Sigmoid colon (tissue), 7 donors: ENCODE results near the gene GPD1. TPM values are rescaled to one million over a fixed set of nuclear protein-coding genes. Genes with fewer than 3 reads are reported as not detected.

Source experiments
- DNase-seq: peaks from one replicate; pipeline ENCODE4 v3.0.0-alpha.2; 2019
- H3K27ac ChIP-seq, 4 donors: fragments of 200-600 bp; sonication (generic); one replicate each; pipeline ENCODE4 v1.5.1; 2016 to 2019; ENCODE audit warnings: mild to moderate bottlenecking in 1 of 4
- H3K27me3 ChIP-seq, 3 donors: fragments of 200-600 bp; sonication (generic); one replicate each; pipeline ENCODE4 v1.5.1; 2019; ENCODE audit warnings: mild to moderate bottlenecking in 1 of 3
- H3K36me3 ChIP-seq, 4 donors: fragments of 200-600 bp; sonication (generic); one replicate each; pipeline ENCODE4 v1.5.1; 2016 to 2019
- H3K4me1 ChIP-seq, 4 donors: fragments of 200-600 bp; sonication (generic); one replicate each; pipeline ENCODE4 v1.5.1; 2017 to 2019
- H3K4me3 ChIP-seq, 4 donors: fragments of 200-600 bp; sonication (generic); one replicate each; pipeline ENCODE4 v1.5.1; 2017 to 2019; ENCODE audit warnings: mild to moderate bottlenecking in 2 of 4, moderate library complexity in 1 of 4
- H3K9me3 ChIP-seq, 4 donors: fragments of 200-600 bp in 3 of 4; sonication (generic) in 3 of 4; one replicate each; pipeline versions ENCODE4 v1.5.1 to v1.6.1; 2013 to 2019
- CTCF ChIP-seq, 4 experiments: fragments of 450-650 bp in 3 of 4; fragments of 200-600 bp in 1 of 4; IDR thresholded peaks; one replicate each; pipeline ENCODE4 v1.5.1; 2016 to 2019; ENCODE audit warnings: antibody characterized with exemption in 4 of 4, mild to moderate bottlenecking in 3 of 4, moderate library complexity in 2 of 4
- EP300 ChIP-seq, 4 donors: sonication (generic); formaldehyde crosslinking; IDR thresholded peaks; one replicate each; pipeline ENCODE4 v1.6.1; 2017; ENCODE audit warnings: antibody characterized with exemption in 4 of 4
- POLR2A ChIP-seq, 2 donors: fragments of 450-650 bp; IDR thresholded peaks; one replicate each; pipeline ENCODE4 v1.6.1; 2016; ENCODE audit warnings: antibody characterized with exemption in 2 of 2, mild to moderate bottlenecking in 2 of 2, moderate library complexity in 2 of 2
- POLR2AphosphoS5 ChIP-seq, 4 donors: sonication (generic); formaldehyde crosslinking; IDR thresholded peaks; one replicate each; pipeline ENCODE4 v1.6.1; 2017; ENCODE audit warnings: antibody characterized with exemption in 4 of 4
- WGBS, 2 donors: extraction: QIAGEN DNeasy Blood & Tissue Kit; methylation state at CpG; one replicate each; pipeline ENCODE4 v1.1.7; 2013; 5-methylcytosine and 5-hydroxymethylcytosine counted together
- intact Hi-C: fragments of 100-400 bp; cut with DNase I; formaldehyde crosslinking; loops from one replicate; pipeline ENCODE4 v1.15.1; 2023
- polyA plus RNA-seq, 3 donors: library from polyadenylated mRNA; stranded (reverse); fragments of 200-250 nt; gene quantifications; one replicate each; pipeline ENCODE4 v1.2.3, GENCODE V29; 2013
- total RNA-seq, 4 donors: library from RNA; depleted of rRNA; stranded (reverse); fragments of >200 nt; gene quantifications; one replicate each; pipeline ENCODE4 v1.1.0, GENCODE V29; 2016
- donor health status: healthy with polysubstance abuse.
- donor health status: Bipolar disorder and iron deficiency.
- donor health status: healthy.

GPD1 gene
- total and polyA plus RNA-seq, 7 donors = 0.55 to 59.6 (median 3.0) TPM

- WGBS, 2 donors = 15 to 19% methylated on average over 30 of the region's 30 CpGs
- Histone ChIP-seq H3K4me1 (peaks cover 0 to 30% (median 25%) of the 10 kb centered on the region in 4 donors), H3K27me3 (no peaks in the 10 kb centered on the region), H3K27ac (peak overlapping the region in 3 of 4 donors; percentile 74 to 82 (median 80)), H3K4me3 (peak overlapping the region; percentile 61 to 75 (median 68)), H3K36me3 (peaks cover 0 to 8% (median 0%) of the 10 kb centered on the region in 4 donors), H3K9me3 (no peaks in the 10 kb centered on the region)
- DNase-seq = no peak
- TF ChIP-seq POLR2AphosphoS5 (IDR thresholded peaks at IDR 0.05) = no peak
- no peak for TF ChIP-seq EP300 (IDR thresholded peaks at IDR 0.05)
- TF ChIP-seq POLR2A (IDR thresholded peaks at IDR 0.05) = no peak
- TF ChIP-seq CTCF (IDR thresholded peaks at IDR 0.05) = no peak
- intact Hi-C loops = loop anchor here (1.0 to 2.0 kb wide), 2 partner anchors 19 to 91 kb away; no protein-coding TSS in a partner anchor
Measured at GRCh38 chr12:50057896-50058670, 45.7 kb upstream of the GPD1 start.

GRCh38 chr12:50058743-50059312 lies 45.0 kb upstream of the GPD1 start:
- TF ChIP-seq POLR2AphosphoS5 (IDR thresholded peaks at IDR 0.05) (no peak), CTCF (IDR thresholded peaks at IDR 0.05) (no peak), EP300 (IDR thresholded peaks at IDR 0.05) (no peak), POLR2A (IDR thresholded peaks at IDR 0.05) (no peak)
- DNase-seq = no peak
- H3K27ac ChIP-seq = no peak overlapping the region
- 83 to 87% methylated on average over 15 of the region's 15 CpGs for WGBS, 2 donors
- H3K36me3 ChIP-seq = peaks cover 0 to 8% (median 0%) of the 10 kb centered on the region in 4 donors
- peaks cover 0 to 30% (median 25%) of the 10 kb centered on the region in 4 donors for H3K4me1 ChIP-seq
- intact Hi-C loops = no loop called here
- no peak overlapping the region for H3K4me3 ChIP-seq
- H3K9me3 ChIP-seq = no peaks in the 10 kb centered on the region
- H3K27me3 ChIP-seq = no peaks in the 10 kb centered on the region

GRCh38 chr12:50059440-50060119 lies 44.2 kb upstream of the GPD1 start:
- Histone ChIP-seq H3K27ac (no peak overlapping the region), H3K27me3 (no peaks in the 10 kb centered on the region), H3K36me3 (peaks cover 0 to 8% (median 0%) of the 10 kb centered on the region in 4 donors), H3K4me1 (peaks cover 0 to 30% (median 25%) of the 10 kb centered on the region in 4 donors), H3K4me3 (no peak overlapping the region), H3K9me3 (no peaks in the 10 kb centered on the region)
- WGBS, 2 donors = 52 to 83% methylated on average over 12 of the region's 12 CpGs
- TF ChIP-seq POLR2A (IDR thresholded peaks at IDR 0.05) (no peak), POLR2AphosphoS5 (IDR thresholded peaks at IDR 0.05) (no peak), CTCF (IDR thresholded peaks at IDR 0.05) (no peak), EP300 (IDR thresholded peaks at IDR 0.05) (no peak)
- intact Hi-C loops = no loop called here
- DNase-seq = no peak

GRCh38 chr12:50060120-50060468 lies 43.7 kb upstream of the GPD1 start:
- Histone ChIP-seq H3K27me3 (no peaks in the 10 kb centered on the region), H3K4me1 (peaks cover 0 to 30% (median 25%) of the 10 kb centered on the region in 4 donors), H3K4me3 (no peak overlapping the region), H3K36me3 (peaks cover 0 to 8% (median 0%) of the 10 kb centered on the region in 4 donors), H3K27ac (no peak overlapping the region), H3K9me3 (no peaks in the 10 kb centered on the region)
- intact Hi-C loops = no loop called here
- WGBS, 2 donors = 60 to 72% methylated on average over 4 of the region's 4 CpGs
- TF ChIP-seq POLR2A (IDR thresholded peaks at IDR 0.05) = no peak
- DNase-seq = no peak

GRCh38 chr12:50061171-50061570 lies 42.6 kb upstream of the GPD1 start:
- no peak overlapping the region for H3K27ac ChIP-seq
- H3K4me3 ChIP-seq = no peak overlapping the region
- 85 to 92% methylated on average over 2 of the region's 2 CpGs for WGBS, 2 donors
- H3K4me1 ChIP-seq = peaks cover 0 to 30% (median 21%) of the 10 kb centered on the region in 4 donors
- peaks cover 0 to 8% (median 0%) of the 10 kb centered on the region in 4 donors for H3K36me3 ChIP-seq
- H3K9me3 ChIP-seq = no peaks in the 10 kb centered on the region
- H3K27me3 ChIP-seq = no peaks in the 10 kb centered on the region
- intact Hi-C loops = no loop called here
- DNase-seq = no peak
- TF ChIP-seq POLR2AphosphoS5 (IDR thresholded peaks at IDR 0.05) = no peak
- TF ChIP-seq EP300 (IDR thresholded peaks at IDR 0.05) = no peak
